PC-3 (cell line): ENCODE data around the gene SCN1B. TPM values are rescaled to one million over a fixed set of nuclear protein-coding genes. Genes with fewer than 3 reads are reported as not detected.

ENCODE experiments used
- ATAC-seq: fragments of 200-7000 bp; cut with Tn5 transposase; 2 replicates; pipeline ENCODE4 v1.9.1; 2020; ENCODE audit warnings: mild to moderate bottlenecking, moderate library complexity
- BruUV-seq: library from RNA; stranded (reverse); fragments of 400-500 nt; replicated peaks from 2 replicates; lab custom pipeline; 2021; lab: Mats Ljungman, UMichigan
- CTCF ChIA-PET: fragments of 300-600 bp; sonication (Branson Sonifier 250); formaldehyde crosslinking; loops from one replicate; lab custom pipeline; 2022; ENCODE audit warnings: antibody characterized with exemption; lab: Charles Lee
- POLR2A ChIA-PET: fragments of 300-600 bp; sonication (Branson Sonifier 250); formaldehyde crosslinking; loops from one replicate; lab custom pipeline; 2022; ENCODE audit warnings: antibody characterized with exemption; ENCODE audit not compliant: unreplicated experiment; lab: Charles Lee
- DNase-seq: peaks from one replicate; pipeline ENCODE4 v3.0.0-alpha.2; 2015
- H2AFZ ChIP-seq: fragments of 300-600 bp; sonication (generic); 2 replicates; pipeline ENCODE4 v1.6.0; 2016; ENCODE audit warnings: antibody characterized with exemption, low read length
- H3F3A ChIP-seq: fragments of 300-600 bp; sonication (generic); one replicate; pipeline ENCODE4 v1.6.0; 2017; ENCODE audit warnings: antibody characterized with exemption, low read length, control low read depth, mild to moderate bottlenecking; ENCODE audit not compliant: unreplicated experiment
- H3K27ac ChIP-seq: fragments of 300-600 bp; sonication (generic); 2 replicates; pipeline ENCODE4 v1.5.1; 2016; ENCODE audit warnings: mild to moderate bottlenecking, low read length
- H3K27me3 ChIP-seq: fragments of 300-600 bp; sonication (generic); 2 replicates; pipeline ENCODE4 v1.6.1; 2016; ENCODE audit warnings: low read length, mixed read lengths
- H3K36me3 ChIP-seq: fragments of 300-600 bp; sonication (generic); 2 replicates; pipeline ENCODE4 v1.6.1; 2016; ENCODE audit warnings: low read depth, mixed run types, low read length, mixed read lengths
- H3K4me1 ChIP-seq: fragments of 300-600 bp; sonication (generic); 2 replicates; pipeline ENCODE4 v1.5.1; 2016; ENCODE audit warnings: low read length; ENCODE audit not compliant: insufficient read depth
- H3K4me2 ChIP-seq: fragments of 300-600 bp; sonication (generic); 2 replicates; pipeline ENCODE4 v1.6.0; 2016; ENCODE audit warnings: low read length
- H3K4me3 ChIP-seq: fragments of 300-600 bp; sonication (generic); 2 replicates; pipeline ENCODE4 v1.5.1; 2016; ENCODE audit warnings: mild to moderate bottlenecking, low read length, mixed read lengths
- H3K79me2 ChIP-seq: fragments of 300-600 bp; sonication (generic); 2 replicates; pipeline ENCODE4 v1.6.1; 2017; ENCODE audit warnings: low read length, mixed read lengths
- H3K9ac ChIP-seq: fragments of 300-600 bp; sonication (generic); 2 replicates; pipeline ENCODE4 v1.6.0; 2016; ENCODE audit warnings: mild to moderate bottlenecking, low read length
- H3K9me2 ChIP-seq: fragments of 300-600 bp; sonication (generic); replicated peaks from 2 replicates; pipeline ENCODE4 v1.6.1; 2016; ENCODE audit warnings: mixed run types, low read length, mixed read lengths
- H3K9me3 ChIP-seq: fragments of 300-600 bp; sonication (generic); 2 replicates; pipeline ENCODE4 v1.6.1; 2016; ENCODE audit warnings: low read length, mixed read lengths
- H4K20me1 ChIP-seq: fragments of 300-600 bp; sonication (generic); 2 replicates; pipeline ENCODE4 v1.6.1; 2016; ENCODE audit warnings: low read length, mixed read lengths
- CTCF ChIP-seq: fragments of 300-600 bp; sonication (generic); conservative IDR thresholded peaks from 2 replicates; pipeline ENCODE4 v1.5.1; 2017; ENCODE audit warnings: antibody characterized with exemption, low read depth, mild to moderate bottlenecking, low read length
- EZH2 ChIP-seq: fragments of 300-600 bp; sonication (generic); IDR thresholded peaks from one replicate; pipeline ENCODE4 v1.6.1; 2017; ENCODE audit warnings: antibody characterized with exemption, mild to moderate bottlenecking, low read length; ENCODE audit not compliant: unreplicated experiment
- EZH2phosphoT487 ChIP-seq: fragments of 300-600 bp; sonication (generic); IDR thresholded peaks from 2 replicates; pipeline ENCODE4 v1.6.1; 2018; ENCODE audit warnings: mild to moderate bottlenecking, antibody characterized with exemption, low read length, borderline replicate concordance
- intact Hi-C: fragments of 100-400 bp; cut with micrococcal nuclease; formaldehyde crosslinking; loops from 2 replicates; pipeline ENCODE4 v1.9.0; 2023
- total RNA-seq: library from RNA; depleted of rRNA; stranded (reverse); fragments of >200 nt; gene quantifications from 2 replicates; pipeline ENCODE4 v1.2.3, GENCODE V29; 2014

Gene SCN1B
- total RNA-seq, 1 experiment from 2014 or later: 1.7 TPM

GRCh38 chr19:35059799-35060091 is 29.5 kb downstream of the SCN1B start:
- POLR2A ChIA-PET: no interaction called here
- CTCF ChIA-PET: no interaction called here
- BruUV-seq: no TSS peak
- no peak for ATAC-seq
- Histone ChIP-seq H3F3A (no peaks in the 10 kb centered on the region), H3K27ac (no peak overlapping the region), H3K4me3 (no peak overlapping the region), H3K27me3 (no peaks in the 10 kb centered on the region), H3K4me2 (no peak overlapping the region), H3K36me3 (no peaks in the 10 kb centered on the region), H3K9me2 (no peaks in the 10 kb centered on the region), H3K4me1 (peaks cover 8% of the 10 kb centered on the region; the same call in 1 of the 2 replicates), H3K79me2 (no peaks in the 10 kb centered on the region), H3K9ac (no peak overlapping the region), H3K9me3 (no peaks in the 10 kb centered on the region), H2AFZ (no peak overlapping the region), H4K20me1 (no peaks in the 10 kb centered on the region)
- TF ChIP-seq EZH2 (no peak), CTCF (no peak), EZH2phosphoT487 (no peak)
- intact Hi-C loops: loop anchor here (5.0 kb wide), 1 partner anchor 33 kb away; no protein-coding TSS in a partner anchor
- DNase-seq: no peak

DNA sequence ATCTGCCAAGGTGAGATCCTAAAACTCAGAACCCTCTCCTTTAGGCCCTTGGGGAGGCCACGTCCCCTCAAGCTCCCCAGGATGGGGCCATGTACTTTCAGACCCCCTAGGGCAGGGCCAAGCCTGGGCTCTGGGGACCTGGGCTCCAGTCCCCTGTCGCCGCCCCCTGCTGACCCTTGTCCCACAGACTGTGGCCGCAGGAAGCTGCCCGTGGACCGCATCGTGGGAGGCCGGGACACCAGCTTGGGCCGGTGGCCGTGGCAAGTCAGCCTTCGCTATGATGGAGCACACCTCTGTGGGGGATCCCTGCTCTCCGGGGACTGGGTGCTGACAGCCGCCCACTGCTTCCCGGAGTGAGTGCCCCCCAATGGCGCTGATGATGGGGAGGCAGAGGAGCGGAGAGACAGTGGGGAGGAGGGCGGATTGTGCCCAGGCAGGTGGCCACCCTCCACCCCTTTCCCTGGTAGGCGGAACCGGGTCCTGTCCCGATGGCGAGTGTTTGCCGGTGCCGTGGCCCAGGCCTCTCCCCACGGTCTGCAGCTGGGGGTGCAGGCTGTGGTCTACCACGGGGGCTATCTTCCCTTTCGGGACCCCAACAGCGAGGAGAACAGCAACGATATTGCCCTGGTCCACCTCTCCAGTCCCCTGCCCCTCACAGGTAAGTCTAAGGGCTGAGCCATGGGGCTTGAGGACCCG is 30.0 kb downstream of the SCN1B start:
- CTCF ChIA-PET: no interaction called here
- intact Hi-C loops: no loop called here
- Histone ChIP-seq H3K9me3 (no peaks in the 10 kb centered on the region), H3K36me3 (no peaks in the 10 kb centered on the region), H3K9me2 (no peaks in the 10 kb centered on the region), H2AFZ (no peak overlapping the region), H3K27me3 (no peaks in the 10 kb centered on the region), H3K4me2 (no peak overlapping the region), H3K9ac (no peak overlapping the region), H3K4me3 (no peak overlapping the region), H4K20me1 (no peaks in the 10 kb centered on the region), H3K27ac (no peak overlapping the region), H3K4me1 (peaks cover 8% of the 10 kb centered on the region; the same call in 1 of the 2 replicates), H3F3A (no peaks in the 10 kb centered on the region), H3K79me2 (no peaks in the 10 kb centered on the region)
- POLR2A ChIA-PET: no interaction called here
- no TSS peak for BruUV-seq
- no peak for DNase-seq
- no peak for TF ChIP-seq EZH2phosphoT487
- no peak for TF ChIP-seq EZH2
- no peak for TF ChIP-seq CTCF
- ATAC-seq: no peak

GRCh38 chr19:35061583-35062373 is 31.5 kb downstream of the SCN1B start:
- Histone ChIP-seq H3K9ac (no peak overlapping the region), H3K36me3 (no peaks in the 10 kb centered on the region), H3K79me2 (no peaks in the 10 kb centered on the region), H4K20me1 (no peaks in the 10 kb centered on the region), H3K4me3 (no peak overlapping the region), H3F3A (no peaks in the 10 kb centered on the region), H3K4me1 (peaks cover 8% of the 10 kb centered on the region; the same call in 1 of the 2 replicates), H3K9me2 (no peaks in the 10 kb centered on the region), H2AFZ (no peak overlapping the region), H3K9me3 (no peaks in the 10 kb centered on the region), H3K27ac (no peak overlapping the region), H3K4me2 (no peak overlapping the region), H3K27me3 (no peaks in the 10 kb centered on the region)
- ATAC-seq (peak; percentile 79), DNase-seq (peak; percentile 67)
- intact Hi-C loops: no loop called here
- no TSS peak for BruUV-seq
- POLR2A ChIA-PET: no interaction called here
- TF ChIP-seq EZH2 (no peak), EZH2phosphoT487 (no peak), CTCF (no peak)
- CTCF ChIA-PET: no interaction called here
